Pulmonary artery endothelial cell (primary cell): ENCODE data around the gene LAMC3. TPM values are rescaled to one million over a fixed set of nuclear protein-coding genes. Genes with fewer than 3 reads are reported as not detected.

Source experiments
- DNase-seq: peaks from one replicate; pipeline ENCODE4 v3.0.0-alpha.2; 2011; ENCODE audit warnings: low read depth, low spot score
- total RNA-seq: library from RNA; depleted of rRNA; stranded (reverse); fragments of >200 nt; gene quantifications from 2 replicates; pipeline ENCODE4 v1.2.3, GENCODE V29; 2014

LAMC3 gene
- total RNA-seq, 1 donor from 2014 or later = not detected

- peak; percentile 83 for DNase-seq
These were observed 108.3 kb downstream of the LAMC3 start for GRCh38 chr9:131117121-131117761.

- no peak for DNase-seq
These were observed 108.8 kb downstream of the LAMC3 start for GRCh38 chr9:131117762-131118145.

- no peak for DNase-seq
These were observed 110.6 kb downstream of the LAMC3 start for GRCh38 chr9:131119600-131119999.

GRCh38 chr9:131120620-131121228, 111.8 kb downstream of the LAMC3 start:
- DNase-seq = no peak

GRCh38 chr9:131121346-131121745, 112.4 kb downstream of the LAMC3 start:
- DNase-seq = no peak

- no peak for DNase-seq
These were observed 113.2 kb downstream of the LAMC3 start for GRCh38 chr9:131122158-131122557.

- no peak for DNase-seq
These were observed 116.0 kb downstream of the LAMC3 start for GRCh38 chr9:131125038-131125287.

- DNase-seq = peak; percentile 88
These were observed 116.5 kb downstream of the LAMC3 start, which contains the start of gene NUP214 for GRCh38 chr9:131125288-131126058. Gene NUP214, plus strand, starts transcription at chr9:131125586. Its CDS starts 119 bp downstream, at chr9:131125705.

- no peak for DNase-seq
These were observed 117.1 kb downstream of the LAMC3 start for GRCh38 chr9:131126059-131126426.

GRCh38 chr9:131129183-131129582, 120.2 kb downstream of the LAMC3 start:
- DNase-seq = no peak

GRCh38 chr9:131138676-131139075, 129.7 kb downstream of the LAMC3 start:
- DNase-seq = no peak

GRCh38 chr9:131140112-131140511, 131.1 kb downstream of the LAMC3 start:
- no peak for DNase-seq

GRCh38 chr9:131140550-131140949, 131.6 kb downstream of the LAMC3 start:
- no peak for DNase-seq

GRCh38 chr9:131142160-131142559, 133.2 kb downstream of the LAMC3 start:
- DNase-seq = no peak

Other genes starting within 250 kb of the LAMC3 start
- 49.2 and 59.5 TPM in 2 replicates for gene ABL1, start 173.9 kb upstream of the LAMC3 start, total RNA-seq
- not detected in 2 replicates for gene QRFP, start 112.4 kb upstream of the LAMC3 start, total RNA-seq
- gene FIBCD1, start 69.9 kb upstream of the LAMC3 start, total RNA-seq = not detected in 2 replicates
- 64.6 and 72.3 TPM in 2 replicates for gene AIF1L, start 87.4 kb downstream of the LAMC3 start, total RNA-seq
- 12.2 and 16.3 TPM in 2 replicates for gene NUP214, start 116.4 kb downstream of the LAMC3 start, total RNA-seq